Heart left ventricle (tissue), 16 donors: ENCODE results near the gene NR1D1. TPM values are rescaled to one million over a fixed set of nuclear protein-coding genes. Genes with fewer than 3 reads are reported as not detected.

Experiments
- ATAC-seq, 4 donors: fragments of 200-7000 bp; cut with Tn5 transposase; one replicate each; pipeline ENCODE4 v1.9.1; 2020 to 2022; ENCODE audit warnings: moderate library complexity in 4 of 4, mild to moderate bottlenecking in 3 of 4, moderate number of reproducible peaks in 1 of 4
- DNase-seq, 5 donors: peaks; one replicate each; pipeline ENCODE4 v3.0.0-alpha.2; 2020
- H3K27ac ChIP-seq, 12 donors: fragments of 200-600 bp; sonication (generic) in 4 of 12; one replicate each; pipeline versions ENCODE4 v1.5.0 to v1.8.0; 2016 to 2022; ENCODE audit warnings: mild to moderate bottlenecking in 2 of 12
- H3K27me3 ChIP-seq, 9 donors: fragments of 200-600 bp; sonication (generic) in 2 of 9; one replicate each; pipeline versions ENCODE4 v1.5.1 to v1.8.0; 2016 to 2022; ENCODE audit warnings: mild to moderate bottlenecking in 3 of 9
- H3K36me3 ChIP-seq, 9 donors: fragments of 200-600 bp; sonication (generic) in 2 of 9; one replicate each; pipeline versions ENCODE4 v1.5.0 to v1.8.0; 2018 to 2022; ENCODE audit warnings: mild to moderate bottlenecking in 2 of 9
- H3K4me1 ChIP-seq, 12 donors: fragments of 200-600 bp; sonication (generic) in 4 of 12; one replicate each; pipeline versions ENCODE4 v1.5.0 to v1.8.0; 2016 to 2022; ENCODE audit warnings: mild to moderate bottlenecking in 3 of 12
- H3K4me3 ChIP-seq, 12 donors: fragments of 200-600 bp; sonication (generic) in 4 of 12; one replicate each; pipeline versions ENCODE4 v1.5.0 to v1.8.0; 2017 to 2022; ENCODE audit warnings: mild to moderate bottlenecking in 9 of 12, moderate library complexity in 4 of 12
- H3K9me3 ChIP-seq, 12 donors: fragments of 200-600 bp; sonication (generic) in 4 of 12; one replicate each; pipeline versions ENCODE4 v1.5.0 to v1.8.0; 2016 to 2022; ENCODE audit warnings: mild to moderate bottlenecking in 1 of 12
- CTCF ChIP-seq, 12 donors: fragments of 200-600 bp; sonication (generic) in 4 of 12; IDR thresholded peaks; one replicate each; pipeline versions ENCODE4 v1.5.0 to v1.8.0; 2018 to 2022; ENCODE audit warnings: antibody characterized with exemption in 12 of 12, mild to moderate bottlenecking in 5 of 12
- POLR2A ChIP-seq, 2 donors: fragments of 450-650 bp; IDR thresholded peaks; one replicate each; pipeline ENCODE4 v1.6.1; 2017; ENCODE audit warnings: antibody characterized with exemption in 2 of 2, mild to moderate bottlenecking in 2 of 2, moderate library complexity in 2 of 2
- WGBS, 4 donors: extraction: QIAGEN DNeasy Blood & Tissue Kit in 2 of 4; methylation state at CpG; one replicate each; pipeline versions ENCODE4 v1.1.5 to v1.1.7; 2013 to 2018; 5-methylcytosine and 5-hydroxymethylcytosine counted together
- intact Hi-C, 10 donors: fragments of 100-400 bp; cut with DNase I; formaldehyde crosslinking; loops; one replicate each; pipeline versions ENCODE4 v1.11.1 to v1.14.2; 2022
- polyA plus RNA-seq, 2 donors: library from polyadenylated mRNA; stranded (reverse); fragments of 200-250 nt; gene quantifications; one replicate each; pipeline ENCODE4 v1.2.3, GENCODE V29; 2013
- total RNA-seq, 9 donors: library from RNA; depleted of rRNA in 2 of 9; stranded (reverse); fragments of >200 nt in 2 of 9; fragmentation: NEBNext Ultra II Directional in 3 of 9; extraction: Animal tissue kit (Norgen Biotek cat#: 25700) in 3 of 9; gene quantifications; one replicate each; pipeline versions ENCODE4 v1.1.0 to v1.2.4, GENCODE V29; 2016 to 2023
- donor health status: ischemic (EF 13 %, LVEDD 7.1; RV severe dilation, severe dysfunction).
- donor health status: healthy with polysubstance abuse.
- donor health status: DM: no; HTN: yes; CAD: no.
- donor health status: DM: no; HTN: no; CAD: no.
- donor health status: ischemic (EF 25% LVEDD 6.9; RV normal size, moderate dysfunction).
- donor health status: ischemic (EF 25% LVEDD 5.7; RV mildly dilated, moderate dysfunction).
- donor health status: healthy.
- donor health status: DM: yes; HTN: yes; CAD: no.
- donor health status: ischemic (EF 35%, LVEDD 5.7; RV mildly dilated, moderate dysfunction).
- donor health status: nonischemic (EF 11% LVEDD 7.7; RV severe dilation, severe dysfunction).
- donor health status: DM: yes; HTN: yes; CAD: no.
- donor health status: PGD.
- donor health status: ischemic (EF 29% LVEDD 5.4; RV normal size, mild dysfunction).
- donor health status: nonischemic (EF 23%, LVEDD 6.1; RV moderate dilation, normal function).

NR1D1 gene
- total and polyA plus RNA-seq, 11 donors = 5.8 to 36.1 (median 20.2) TPM

GRCh38 chr17:40062329-40063186, 37.8 kb downstream of the NR1D1 start, which contains the start of gene THRA:
THRA (plus strand) TSS chr17:40062965; CDS start chr17:40074489, 11,524 bp downstream.
- ATAC-seq = peak; percentile 19 to 82 (median 74)
- TF ChIP-seq CTCF (IDR thresholded peaks at IDR 0.05) = peak in 3 of 12 donors; percentile 17 to 30 (median 30)
- TF ChIP-seq POLR2A (IDR thresholded peaks at IDR 0.05) = no peak
- DNase-seq = peak; percentile 74 to 89 (median 86)
- 0 to 2% (median 1%) methylated on average over 26 to 81 of the region's 83 CpGs for WGBS, 4 donors
- intact Hi-C loops = loop anchor here in 8 of 10 donors (1.0 to 5.0 kb wide), 7 partner anchors 14 to 50 kb away; no protein-coding TSS in a partner anchor
- Histone ChIP-seq H3K27me3 (no peaks in the 10 kb centered on the region), H3K4me3 (peak within 1 kb of the TSS; percentile 78 to 100 (median 96)), H3K4me1 (peaks cover 3 to 61% (median 48%) of the 10 kb centered on the region in 12 donors), H3K9me3 (no peaks in the 10 kb centered on the region), H3K27ac (peak within 1 kb of the TSS; percentile 95 to 100 (median 98)), H3K36me3 (no peaks in the 10 kb centered on the region)

- Histone ChIP-seq H3K4me1 (peaks cover 3 to 55% (median 41%) of the 10 kb centered on the region in 12 donors), H3K27ac (peak overlapping the region in 6 of 12 donors; percentile 96 to 100 (median 98)), H3K9me3 (no peaks in the 10 kb centered on the region), H3K36me3 (no peaks in the 10 kb centered on the region), H3K4me3 (no peak overlapping the region), H3K27me3 (no peaks in the 10 kb centered on the region)
- WGBS, 4 donors = 83 to 97% (median 85%) methylated on average over 10 of the region's 10 CpGs
- no peak for TF ChIP-seq CTCF (IDR thresholded peaks at IDR 0.05)
- TF ChIP-seq POLR2A (IDR thresholded peaks at IDR 0.05) = no peak
- intact Hi-C loops = loop anchor here in 8 of 10 donors (1.0 to 5.0 kb wide), 7 partner anchors 15 to 51 kb away; no protein-coding TSS in a partner anchor
- ATAC-seq = no peak
- peak in 1 of 5 donors; percentile 42 for DNase-seq
Measured at GRCh38 chr17:40061609-40062038, 38.8 kb downstream of the NR1D1 start.

DNA sequence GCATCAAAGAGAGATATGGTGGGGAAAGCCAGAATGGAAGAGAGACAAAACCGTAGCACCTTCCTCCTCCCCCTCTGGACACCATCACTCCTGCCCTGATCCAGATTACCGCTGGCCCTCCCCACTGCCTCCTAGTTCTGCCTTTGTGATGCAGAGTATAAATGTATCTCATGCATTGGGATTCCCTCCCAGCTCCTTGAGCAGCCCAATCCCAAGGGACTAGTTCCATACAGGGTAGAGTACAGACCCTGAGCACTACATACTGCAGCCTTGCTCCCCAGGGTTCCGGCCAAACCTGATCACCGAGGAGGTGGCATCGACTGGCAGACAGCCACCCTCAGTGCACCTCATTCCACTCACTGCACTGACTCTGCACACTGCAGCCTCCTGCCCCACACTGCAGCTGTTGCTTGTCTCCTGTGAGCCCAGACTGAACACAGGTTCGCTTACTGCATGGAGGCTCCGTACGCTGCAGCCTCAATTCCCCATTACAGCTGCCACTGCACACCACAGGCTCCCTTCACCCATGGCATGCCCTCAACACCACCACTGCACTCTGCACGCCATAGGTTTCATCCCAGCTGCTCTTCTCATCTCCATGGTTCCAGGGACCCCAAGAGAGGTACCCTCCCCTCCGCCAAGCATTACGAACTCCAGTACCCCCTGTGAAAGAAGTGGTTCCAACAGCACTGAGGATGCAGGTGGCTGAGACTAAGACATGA, 39.3 kb downstream of the NR1D1 start:
- H3K27ac ChIP-seq = peak overlapping the region in 2 of 12 donors; percentile 96 to 98
- intact Hi-C loops = loop anchor here in 4 of 10 donors (5.0 kb wide), 2 partner anchors 36 to 51 kb away; no protein-coding TSS in a partner anchor

More for the DNA sequence above, 39.3 kb downstream of the NR1D1 start:
- TF ChIP-seq POLR2A (IDR thresholded peaks at IDR 0.05) (no peak), CTCF (IDR thresholded peaks at IDR 0.05) (no peak)
- WGBS, 4 donors = 77 to 84% (median 82%) methylated on average over 11 of the region's 11 CpGs
- H3K9me3 ChIP-seq = no peaks in the 10 kb centered on the region
- H3K4me3 ChIP-seq = no peak overlapping the region
- H3K4me1 ChIP-seq = peaks cover 3 to 53% (median 38%) of the 10 kb centered on the region in 12 donors
- DNase-seq (peak in 1 of 5 donors; percentile 40), ATAC-seq (no peak)
- no peaks in the 10 kb centered on the region for H3K36me3 ChIP-seq
- no peaks in the 10 kb centered on the region for H3K27me3 ChIP-seq
